K562 (cell line): Measurements from ENCODE around the gene NUDCD3. TPM values are rescaled to one million over a fixed set of nuclear protein-coding genes. Genes with fewer than 3 reads are reported as not detected.

Experiments
- ARNT ChIP-seq, 2 experiments: fragments of 450-650 bp; IDR thresholded peaks; 2 replicates each; pipeline ENCODE4 v1.6.1; 2016; ENCODE audit warnings: mild to moderate bottlenecking in 1 of 2
- ATF1 ChIP-seq, 2 experiments: fragments of 450-650 bp in 1 of 2; IDR thresholded peaks; 2 replicates each; pipeline ENCODE4 v1.6.1; 2016; ENCODE audit warnings: missing compliant biosample characterization in 1 of 2, missing genetic modification characterization in 1 of 2
- CHD4 ChIP-seq: fragments of 200-600 bp; sonication (generic); IDR thresholded peaks from 3 replicates; pipeline ENCODE4 v1.6.1; 2012; ENCODE audit warnings: low read depth, mild to moderate bottlenecking, mixed read lengths, low read length, inconsistent platforms; ENCODE audit not compliant: insufficient read depth, insufficient replicate concordance, poor library complexity, severe bottlenecking
- DNMT1 ChIP-seq: fragments of 450-650 bp; IDR thresholded peaks from 2 replicates; pipeline ENCODE4 v1.6.1; 2016; ENCODE audit warnings: antibody characterized with exemption, mild to moderate bottlenecking
- JUN ChIP-seq, 2 experiments: sonication (generic) in 1 of 2; formaldehyde crosslinking in 1 of 2; IDR thresholded peaks; 2 replicates each; pipeline versions ENCODE4 v1.6.1 to v1.8.0; 2012 to 2022; ENCODE audit warnings: borderline replicate concordance in 2 of 2, mild to moderate bottlenecking in 2 of 2, improper control_type of control experiment in 1 of 2, low read depth in 1 of 2, low read length in 1 of 2, missing genetic modification reagents in 1 of 2
- MNT ChIP-seq, 2 experiments: fragments of 450-650 bp; conservative IDR thresholded peaks; 2 replicates each; pipeline ENCODE4 v1.6.1; 2017; ENCODE audit warnings: mild to moderate bottlenecking in 2 of 2, moderate library complexity in 2 of 2
- MTA3 ChIP-seq: fragments of 450-650 bp; formaldehyde crosslinking; IDR thresholded peaks from 2 replicates; pipeline ENCODE4 v1.6.1; 2017; ENCODE audit warnings: mild to moderate bottlenecking, borderline replicate concordance
- MXD1 ChIP-seq: fragments of 250-450 bp; sonication (Bioruptor Pico); IDR thresholded peaks from 2 replicates; pipeline ENCODE4 v1.8.0; 2021; ENCODE audit warnings: borderline replicate concordance, mild to moderate bottlenecking, moderate library complexity; ENCODE audit not compliant: poor library complexity, severe bottlenecking
- RCOR1 ChIP-seq, 2 experiments: IDR thresholded peaks; 2 replicates each; pipeline ENCODE4 v1.6.1; 2012; ENCODE audit warnings: low read depth in 2 of 2, low read length in 2 of 2, borderline replicate concordance in 1 of 2, improper control_type of control experiment in 1 of 2
- RREB1 ChIP-seq: fragments of 250-450 bp; sonication (Bioruptor Pico); IDR thresholded peaks from 2 replicates; pipeline ENCODE4 v1.4.0; 2020
- ZNF280A ChIP-seq: fragments of 450-650 bp; IDR thresholded peaks from 2 replicates; pipeline ENCODE4 v1.6.1; 2018; ENCODE audit warnings: mild to moderate bottlenecking, low read depth; ENCODE audit not compliant: partially characterized antibody
- ZNF639 ChIP-seq, 2 experiments: fragments of 200-800 bp in 1 of 2; sonication (Bioruptor generic) in 1 of 2; sonication (generic) in 1 of 2; formaldehyde crosslinking in 1 of 2; IDR thresholded peaks in 1 of 2; conservative IDR thresholded peaks in 1 of 2; 2 replicates each; pipeline versions ENCODE4 v1.5.0 to v1.6.1; 2016 to 2020; ENCODE audit warnings: missing compliant biosample characterization in 1 of 2, missing genetic modification characterization in 1 of 2, missing genetic modification reagents in 1 of 2
- polyA plus RNA-seq, 8 experiments: library from polyadenylated mRNA; depleted of rRNA in 4 of 8; stranded (reverse) in 5 of 8; unstranded in 3 of 8; fragments of >200 nt; fragmentation: Nextera tagmentation in 2 of 8; fragmentation: Illumina TruSeq in 1 of 8; extraction: Ambion mirVana in 2 of 8; extraction: Trizol in 1 of 8; gene quantifications; 2 replicates each; pipeline versions ENCODE4 v1.2.1 to v1.2.3, GENCODE V29; 2011 to 2014; ENCODE audit warnings: inconsistent platforms in 1 of 8, missing spikeins in 1 of 8
- total RNA-seq, 7 experiments: library from RNA; depleted of rRNA in 6 of 7; stranded (reverse); fragments of >200 nt in 6 of 7; fragmentation: Illumina TruSeq in 2 of 7; extraction: Trizol in 2 of 7; gene quantifications; 2 replicates each; pipeline versions ENCODE4 v1.2.1 to v1.2.3, GENCODE V29; 2011 to 2021; ENCODE audit warnings: low replicate concordance in 1 of 7

Gene NUDCD3
- total and polyA plus RNA-seq, 9 of the 15 experiments (the other 6 are each of a cell fraction or from before 2014, with no cell fraction given) = 24.8 to 64.2 (median 42.6) TPM

GRCh38 chr7:44490351-44491200 lies at the start of gene NUDCD3 (continued):
- TF ChIP-seq DNMT1 (no peak), MXD1 (peak; percentile 4), ATF1 (CRISPR knock-in tag; IDR thresholded peaks at IDR 0.05) (peak; percentile 17; the same call in 1 of the 2 replicates), ATF1 (tag; IDR thresholded peaks at IDR 0.05) (peak; percentile 93), MNT (conservative IDR thresholded peaks at IDR 0.05) (peak; percentile 96 to 99), ARNT (IDR thresholded peaks at IDR 0.05) (peak in 1 of 2 experiments; percentile 90; a peak in 3 of 4 replicates), RCOR1 (IDR thresholded peaks at IDR 0.05; ENCODE audit: borderline replicate concordance in 1 of 2, low read depth in 2 of 2, low read length in 2 of 2) (no peak), CHD4 (no peak), MTA3 (peak; percentile 88; the same call in 1 of the 2 replicates), ZNF280A (no peak), JUN (IDR thresholded peaks at IDR 0.05; ENCODE audit: borderline replicate concordance, low read depth, low read length) (peak; percentile 41; the same call in 1 of the 2 replicates), JUN (CRISPR knock-in tag; IDR thresholded peaks at IDR 0.05; ENCODE audit: borderline replicate concordance) (0 out of 2 replicates have a peak, but pooled peaks have one; percentile 33), RREB1 (CRISPR knock-in tag) (no peak), ZNF639 (CRISPR knock-in tag; conservative IDR thresholded peaks at IDR 0.05 in 1 of 2, IDR thresholded peaks at IDR 0.05 in 1 of 2) (peak in 1 of 2 experiments; percentile 77; a peak in 2 of 4 replicates)
